ENCODE measurements around the gene CCNJL.

CCNJL gene

DNA sequence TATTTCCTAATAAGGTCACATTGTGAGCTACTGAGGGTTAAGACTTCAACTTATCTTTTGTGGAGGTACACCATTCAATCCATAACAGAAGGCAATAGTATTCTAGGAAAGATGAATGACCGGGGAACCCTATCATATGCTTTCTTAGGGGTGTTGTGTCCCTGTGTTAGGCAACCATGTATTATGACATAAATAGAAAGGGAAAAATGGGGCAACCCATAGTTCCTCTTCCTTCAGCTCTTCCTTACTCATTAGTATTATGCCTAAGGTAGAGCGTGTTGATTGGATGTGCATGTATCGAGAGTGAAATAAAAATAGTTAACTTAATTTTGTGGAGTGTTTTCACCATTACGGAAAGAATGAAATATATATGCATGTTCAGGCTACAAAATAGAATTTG, 6.0 kb upstream of the CCNJL start:
- WGBS (ENCODE audit: insufficient coverage) = no CpG with 5 or more reads among the region's 4 CpGs
- Histone ChIP-seq H3K36me3 (ENCODE audit: control insufficient read depth in 4 of 4, insufficient read depth in 4 of 4, low read length in 3 of 4) (no peaks in the 10 kb centered on the region), H3K9me3 (ENCODE audit: control extremely low read depth in 1 of 5, control insufficient read depth in 4 of 5, insufficient read depth in 2 of 5, low read depth in 1 of 5, low read length in 4 of 5) (no peaks in the 10 kb centered on the region), H3K4me3 (ENCODE audit: control insufficient read depth in 1 of 7, extremely low read depth in 1 of 7, insufficient read depth in 4 of 7, low read depth in 2 of 7, low read length in 6 of 7) (no peak overlapping the region), H3K4me1 (ENCODE audit: control extremely low read depth in 1 of 4, control insufficient read depth in 4 of 4, insufficient read depth in 4 of 4, low read length in 3 of 4) (peaks cover 0 to 25% (median 4%) of the 10 kb centered on the region in 4 experiments), H3K27me3 (replicated peaks in 2 of 5; ENCODE audit: control insufficient read depth in 4 of 5, insufficient read depth in 5 of 5, low read length in 4 of 5) (peaks cover 0 to 8% (median 0%) of the 10 kb centered on the region in 5 experiments), H3K27ac (ENCODE audit: insufficient read depth in 1 of 2, low read depth in 1 of 2, low read length in 2 of 2, poor library complexity in 1 of 2, severe bottlenecking in 2 of 2) (no peak overlapping the region)
- ChIA-PET POLR2A (interaction anchor here (1.0 kb wide), 1 partner anchor 13 kb away, joined by 3 read pairs; no protein-coding TSS in a partner anchor), CTCF (interaction anchor here (0.7 to 1.8 kb wide), 2 partner anchors 27 to 52 kb away, joined by 3 to 4 read pairs; no protein-coding TSS in a partner anchor)
- DNase-seq = no peak

DNA sequence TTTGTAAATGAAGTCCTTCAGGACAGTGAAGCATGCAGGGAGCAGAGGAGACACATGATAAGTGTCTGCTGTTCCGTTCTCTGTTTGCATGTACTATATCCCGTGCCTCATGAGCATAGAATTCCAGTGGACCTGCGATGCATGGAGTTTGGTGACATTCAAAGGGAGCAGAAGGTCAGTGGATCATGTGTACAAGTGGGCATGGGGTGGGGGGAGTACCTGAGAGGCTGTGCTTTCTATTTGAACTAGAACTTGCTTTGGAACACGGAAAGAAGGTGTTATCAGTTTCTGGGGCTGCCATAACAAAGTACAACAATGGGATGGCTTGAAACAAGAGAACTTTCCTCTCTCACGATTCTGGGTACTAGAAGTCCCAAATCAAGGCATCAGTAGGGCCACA, 5.1 kb upstream of the CCNJL start:
- no peaks in the 10 kb centered on the region for H3K9me3 ChIP-seq (ENCODE audit: control extremely low read depth in 1 of 5, control insufficient read depth in 4 of 5, insufficient read depth in 2 of 5, low read depth in 1 of 5, low read length in 4 of 5)
- no peak for DNase-seq
- POLR2A ChIA-PET = no interaction called here
- peaks cover 5 to 33% (median 9%) of the 10 kb centered on the region in 4 experiments for H3K4me1 ChIP-seq (ENCODE audit: control extremely low read depth in 1 of 4, control insufficient read depth in 4 of 4, insufficient read depth in 4 of 4, low read length in 3 of 4)
- H3K27ac ChIP-seq (ENCODE audit: insufficient read depth in 1 of 2, low read depth in 1 of 2, low read length in 2 of 2, poor library complexity in 1 of 2, severe bottlenecking in 2 of 2) = no peak overlapping the region
- CTCF ChIA-PET = no interaction called here
- no peaks in the 10 kb centered on the region for H3K36me3 ChIP-seq (ENCODE audit: control insufficient read depth in 4 of 4, insufficient read depth in 4 of 4, low read length in 3 of 4)
- no peak overlapping the region for H3K4me3 ChIP-seq (ENCODE audit: control insufficient read depth in 1 of 7, extremely low read depth in 1 of 7, insufficient read depth in 4 of 7, low read depth in 2 of 7, low read length in 6 of 7)
- peaks cover 0 to 18% (median 6%) of the 10 kb centered on the region in 5 experiments for H3K27me3 ChIP-seq (replicated peaks in 2 of 5; ENCODE audit: control insufficient read depth in 4 of 5, insufficient read depth in 5 of 5, low read length in 4 of 5)
- WGBS (ENCODE audit: insufficient coverage) = 93% methylated on average over 4 of the region's 5 CpGs

DNA sequence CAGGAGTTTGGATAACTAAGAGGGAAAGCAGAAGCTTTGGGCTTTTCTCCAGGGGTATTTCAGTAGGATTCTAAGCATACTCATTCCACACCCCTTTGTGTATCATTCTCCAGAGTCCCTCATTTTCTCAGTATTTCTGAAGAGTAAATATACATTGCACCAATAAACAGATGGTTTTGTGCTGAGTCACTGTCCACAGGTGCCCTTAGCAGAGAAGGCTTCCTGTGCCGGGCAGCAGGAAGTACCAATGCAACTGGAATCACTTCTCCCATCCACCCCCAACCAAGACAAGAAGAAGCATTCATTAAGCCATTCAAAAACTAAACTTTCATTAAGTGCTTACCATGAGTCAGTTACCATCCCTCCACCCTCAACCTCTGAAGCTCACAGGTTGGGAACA, 3.6 kb upstream of the CCNJL start:
- H3K27ac ChIP-seq (ENCODE audit: insufficient read depth in 1 of 2, low read depth in 1 of 2, low read length in 2 of 2, poor library complexity in 1 of 2, severe bottlenecking in 2 of 2) = no peak overlapping the region
- peak in 2 of 3 donors; percentile 47 to 51 for DNase-seq
- ChIA-PET CTCF (no interaction called here), POLR2A (no interaction called here)
- H3K4me1 ChIP-seq (ENCODE audit: control extremely low read depth in 1 of 4, control insufficient read depth in 4 of 4, insufficient read depth in 4 of 4, low read length in 3 of 4) = peaks cover 7 to 43% (median 19%) of the 10 kb centered on the region in 4 experiments
- no peaks in the 10 kb centered on the region for H3K9me3 ChIP-seq (ENCODE audit: control extremely low read depth in 1 of 5, control insufficient read depth in 4 of 5, insufficient read depth in 2 of 5, low read depth in 1 of 5, low read length in 4 of 5)
- no peak overlapping the region for H3K4me3 ChIP-seq (ENCODE audit: control insufficient read depth in 1 of 7, extremely low read depth in 1 of 7, insufficient read depth in 4 of 7, low read depth in 2 of 7, low read length in 6 of 7)
- no CpG with 5 or more reads among the region's 1 CpG for WGBS (ENCODE audit: insufficient coverage)
- no peaks in the 10 kb centered on the region for H3K36me3 ChIP-seq (ENCODE audit: control insufficient read depth in 4 of 4, insufficient read depth in 4 of 4, low read length in 3 of 4)
- peaks cover 0 to 31% (median 7%) of the 10 kb centered on the region in 5 experiments for H3K27me3 ChIP-seq (replicated peaks in 2 of 5; ENCODE audit: control insufficient read depth in 4 of 5, insufficient read depth in 5 of 5, low read length in 4 of 5)

DNA sequence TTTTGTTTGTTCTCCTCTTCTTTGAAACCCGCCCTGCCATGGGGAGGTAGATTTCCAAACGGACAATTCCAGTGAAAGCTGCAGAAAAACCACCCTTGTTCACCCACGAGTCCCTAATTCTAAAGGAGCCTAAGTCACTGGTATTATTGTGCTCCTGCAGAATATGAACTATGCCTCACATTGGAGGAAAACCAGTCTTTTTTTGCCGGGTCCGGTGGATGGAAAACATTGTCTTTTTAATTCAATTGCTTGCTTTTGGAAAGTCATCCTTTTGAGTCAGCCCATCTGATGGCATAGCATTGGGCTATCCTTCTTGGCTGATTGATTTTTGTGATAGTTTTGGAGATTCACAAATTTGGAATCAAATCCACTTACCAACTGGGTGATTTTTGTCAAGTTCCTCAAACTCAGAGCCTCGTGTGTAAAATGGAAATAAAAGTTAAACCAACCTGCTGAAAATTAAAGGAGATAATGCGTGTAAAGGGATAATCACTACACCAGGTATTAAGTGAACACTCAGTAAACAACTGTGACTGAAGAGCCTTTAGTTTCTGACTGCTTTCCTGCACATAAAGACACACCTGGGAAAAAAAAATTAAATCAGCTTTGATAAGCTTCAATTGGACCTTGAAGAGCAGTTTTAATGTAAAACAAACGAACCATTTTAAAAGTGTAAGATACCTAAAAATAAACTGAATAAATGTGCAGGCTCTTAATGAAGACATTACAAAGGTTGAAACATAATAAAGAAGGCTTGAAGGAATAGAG, 780 bp upstream of the CCNJL start:
- DNase-seq = peak in 2 of 3 donors; percentile 16 to 34
- H3K4me1 ChIP-seq (ENCODE audit: control extremely low read depth in 1 of 4, control insufficient read depth in 4 of 4, insufficient read depth in 4 of 4, low read length in 3 of 4) = peaks cover 7 to 39% (median 19%) of the 10 kb centered on the region in 4 experiments
- ChIA-PET CTCF (no interaction called here), POLR2A (no interaction called here)
- WGBS (ENCODE audit: insufficient coverage) = 4% methylated on average over 5 of the region's 8 CpGs
- no peak overlapping the region for H3K27ac ChIP-seq (ENCODE audit: insufficient read depth in 1 of 2, low read depth in 1 of 2, low read length in 2 of 2, poor library complexity in 1 of 2, severe bottlenecking in 2 of 2)
- no peaks in the 10 kb centered on the region for H3K36me3 ChIP-seq (ENCODE audit: control insufficient read depth in 4 of 4, insufficient read depth in 4 of 4, low read length in 3 of 4)
- H3K27me3 ChIP-seq (replicated peaks in 2 of 5; ENCODE audit: control insufficient read depth in 4 of 5, insufficient read depth in 5 of 5, low read length in 4 of 5) = peaks cover 0 to 52% (median 21%) of the 10 kb centered on the region in 5 experiments
- H3K9me3 ChIP-seq (ENCODE audit: control extremely low read depth in 1 of 5, control insufficient read depth in 4 of 5, insufficient read depth in 2 of 5, low read depth in 1 of 5, low read length in 4 of 5) = no peaks in the 10 kb centered on the region
- H3K4me3 ChIP-seq (ENCODE audit: control insufficient read depth in 1 of 7, extremely low read depth in 1 of 7, insufficient read depth in 4 of 7, low read depth in 2 of 7, low read length in 6 of 7) = peak overlapping the region in 6 of 7 experiments; percentile 60 to 78 (median 70)

DNA sequence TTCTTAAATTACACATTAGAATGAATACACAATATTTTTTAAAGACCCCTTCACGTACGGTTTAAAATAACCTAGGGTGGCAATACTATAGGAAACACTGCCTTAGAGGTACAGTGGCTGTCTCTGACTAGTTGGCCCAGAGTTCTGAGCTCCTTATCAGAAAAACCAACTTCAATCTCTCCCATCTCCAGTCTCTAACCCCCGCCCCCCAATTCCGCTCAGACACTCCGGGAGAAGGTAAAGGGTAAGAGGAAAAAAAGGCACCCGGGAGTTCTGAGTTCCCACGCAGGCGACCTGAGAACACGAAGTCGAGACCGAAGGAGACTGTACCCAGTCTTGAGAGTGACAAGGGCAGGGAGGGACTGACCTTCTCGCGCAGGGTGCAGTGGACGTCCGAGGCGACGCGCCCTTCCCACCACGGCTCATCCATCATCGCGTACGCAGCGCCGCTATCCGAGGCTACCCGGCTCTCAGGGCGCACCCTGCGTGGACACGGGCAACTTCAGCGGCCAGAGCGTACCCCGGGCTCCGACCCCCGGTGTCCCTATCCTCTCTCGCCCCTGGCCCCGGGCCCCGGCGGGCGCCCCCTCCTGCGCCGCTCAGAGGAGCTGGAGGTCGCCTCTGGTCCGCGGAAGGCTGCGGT, 752 bp downstream of the CCNJL start:
- Histone ChIP-seq H3K27ac (ENCODE audit: insufficient read depth in 1 of 2, low read depth in 1 of 2, low read length in 2 of 2, poor library complexity in 1 of 2, severe bottlenecking in 2 of 2) (no peak overlapping the region), H3K4me1 (ENCODE audit: control extremely low read depth in 1 of 4, control insufficient read depth in 4 of 4, insufficient read depth in 4 of 4, low read length in 3 of 4) (peaks cover 7 to 30% (median 19%) of the 10 kb centered on the region in 4 experiments), H3K36me3 (ENCODE audit: control insufficient read depth in 4 of 4, insufficient read depth in 4 of 4, low read length in 3 of 4) (no peaks in the 10 kb centered on the region), H3K4me3 (ENCODE audit: control insufficient read depth in 1 of 7, extremely low read depth in 1 of 7, insufficient read depth in 4 of 7, low read depth in 2 of 7, low read length in 6 of 7) (peak overlapping the region; percentile 49 to 78 (median 67)), H3K9me3 (ENCODE audit: control extremely low read depth in 1 of 5, control insufficient read depth in 4 of 5, insufficient read depth in 2 of 5, low read depth in 1 of 5, low read length in 4 of 5) (no peaks in the 10 kb centered on the region), H3K27me3 (replicated peaks in 2 of 5; ENCODE audit: control insufficient read depth in 4 of 5, insufficient read depth in 5 of 5, low read length in 4 of 5) (peaks cover 0 to 55% (median 21%) of the 10 kb centered on the region in 5 experiments)
- DNase-seq = no peak
- WGBS (ENCODE audit: insufficient coverage) = 0% methylated on average over 23 of the region's 45 CpGs
- ChIA-PET POLR2A (no interaction called here), CTCF (interaction anchor here (0.8 to 1.7 kb wide), 3 partner anchors 31 to 289 kb away, joined by 3 read pairs; no protein-coding TSS in a partner anchor)

DNA sequence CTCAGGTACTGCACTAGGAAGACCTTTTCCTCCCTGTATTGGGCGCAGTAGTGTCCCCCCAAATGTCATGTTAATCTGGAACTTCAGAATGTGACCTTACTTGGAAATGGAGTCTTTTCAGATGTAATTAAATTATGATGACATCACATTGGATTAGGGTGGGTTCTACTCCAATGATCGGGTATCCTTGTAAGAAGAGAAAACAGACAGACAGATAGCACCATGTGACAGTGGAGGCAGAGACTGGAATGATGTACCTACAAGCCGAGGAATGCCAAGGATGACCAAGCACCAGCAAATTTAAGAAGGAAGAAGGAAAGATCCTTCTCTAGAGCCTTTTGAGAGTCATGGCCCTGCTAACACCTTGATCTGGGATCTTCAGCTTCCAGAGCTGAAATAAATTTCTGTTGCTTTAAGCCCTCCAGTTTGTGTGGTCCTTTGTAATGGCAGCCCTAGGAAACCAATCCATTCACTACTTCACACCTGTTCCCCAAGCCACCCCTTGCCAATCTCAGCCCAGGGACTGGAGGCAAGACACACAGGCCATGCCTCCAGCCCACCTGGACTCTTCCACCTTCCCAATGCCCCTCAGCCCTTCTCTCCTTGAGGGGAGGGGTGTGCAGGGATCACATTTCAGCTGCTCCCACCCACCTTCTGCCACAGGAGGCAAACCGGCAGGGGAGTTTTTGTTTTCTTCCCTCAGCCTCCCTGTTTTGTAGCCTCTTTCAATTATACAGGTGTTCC, 1.6 kb downstream of the CCNJL start:
- H3K36me3 ChIP-seq (ENCODE audit: control insufficient read depth in 4 of 4, insufficient read depth in 4 of 4, low read length in 3 of 4) = no peaks in the 10 kb centered on the region
- peak overlapping the region in 1 of 7 experiments; percentile 67 for H3K4me3 ChIP-seq (ENCODE audit: control insufficient read depth in 1 of 7, extremely low read depth in 1 of 7, insufficient read depth in 4 of 7, low read depth in 2 of 7, low read length in 6 of 7)
- no peak for DNase-seq
- peaks cover 3 to 21% (median 17%) of the 10 kb centered on the region in 4 experiments for H3K4me1 ChIP-seq (ENCODE audit: control extremely low read depth in 1 of 4, control insufficient read depth in 4 of 4, insufficient read depth in 4 of 4, low read length in 3 of 4)
- 90% methylated on average over 4 of the region's 4 CpGs for WGBS (ENCODE audit: insufficient coverage)
- H3K27ac ChIP-seq (ENCODE audit: insufficient read depth in 1 of 2, low read depth in 1 of 2, low read length in 2 of 2, poor library complexity in 1 of 2, severe bottlenecking in 2 of 2) = no peak overlapping the region
- no peaks in the 10 kb centered on the region for H3K9me3 ChIP-seq (ENCODE audit: control extremely low read depth in 1 of 5, control insufficient read depth in 4 of 5, insufficient read depth in 2 of 5, low read depth in 1 of 5, low read length in 4 of 5)
- H3K27me3 ChIP-seq (replicated peaks in 2 of 5; ENCODE audit: control insufficient read depth in 4 of 5, insufficient read depth in 5 of 5, low read length in 4 of 5) = peaks cover 0 to 55% (median 21%) of the 10 kb centered on the region in 5 experiments
- ChIA-PET CTCF (interaction anchor here (0.7 to 1.7 kb wide), 2 partner anchors 32 to 289 kb away, joined by 3 read pairs; no protein-coding TSS in a partner anchor), POLR2A (no interaction called here)

Data from common myeloid progenitor, CD34-positive (primary cell).